K562 (cell line): ENCODE results near the gene NAT9.

ENCODE experiments used
- BCLAF1 ChIP-seq, 2 experiments: fragments of 450-650 bp in 1 of 2; IDR thresholded peaks; 2 replicates each; pipeline ENCODE4 v1.6.1; 2011 to 2017; ENCODE audit warnings: low read depth in 2 of 2, antibody characterized with exemption in 1 of 2, borderline replicate concordance in 1 of 2, low read length in 1 of 2, mild to moderate bottlenecking in 1 of 2, mixed read lengths in 1 of 2; ENCODE audit not compliant: control insufficient read depth in 1 of 2
- HDGF ChIP-seq: fragments of 450-650 bp; IDR thresholded peaks from 2 replicates; pipeline ENCODE4 v1.6.1; 2016
- MAX ChIP-seq: sonication (generic); formaldehyde crosslinking; IDR thresholded peaks from 2 replicates; pipeline ENCODE4 v1.9.0; 2022; ENCODE audit warnings: mild to moderate bottlenecking, missing genetic modification reagents
- NCOA1 ChIP-seq: fragments of 450-650 bp; IDR thresholded peaks from 2 replicates; pipeline ENCODE4 v1.6.1; 2016; ENCODE audit warnings: low read depth
- NCOA2 ChIP-seq, 2 experiments: fragments of 450-650 bp; IDR thresholded peaks; 2 replicates each; pipeline ENCODE4 v1.6.1; 2018; ENCODE audit warnings: mild to moderate bottlenecking in 2 of 2, moderate library complexity in 1 of 2; ENCODE audit not compliant: partially characterized antibody in 2 of 2
- POLR2A ChIP-seq: fragments of 450-650 bp; conservative IDR thresholded peaks from 2 replicates; pipeline ENCODE4 v1.6.1; 2016
- POLR3G ChIP-seq: IDR thresholded peaks from 2 replicates; pipeline ENCODE4 v1.6.1; 2011; ENCODE audit not compliant: insufficient read length, insufficient replicate concordance; ENCODE audit errors: extremely low read depth
- SIN3A ChIP-seq, 2 experiments: fragments of 150-350 bp in 1 of 2; IDR thresholded peaks; 2 replicates each; pipeline ENCODE4 v1.6.1; 2011 to 2016; ENCODE audit warnings: borderline replicate concordance in 2 of 2, low read depth in 2 of 2, low read length in 2 of 2, mild to moderate bottlenecking in 2 of 2, moderate library complexity in 2 of 2; ENCODE audit not compliant: control insufficient read depth in 1 of 2
- SMARCB1 ChIP-seq: IDR thresholded peaks from 2 replicates; pipeline ENCODE4 v1.6.1; 2011; ENCODE audit warnings: improper control_type of control experiment, low read depth; ENCODE audit not compliant: insufficient read length
- ZBTB2 ChIP-seq: fragments of 450-650 bp; IDR thresholded peaks from 2 replicates; pipeline ENCODE4 v1.6.1; 2016; ENCODE audit warnings: antibody characterized with exemption
- ZNF274 ChIP-seq: IDR thresholded peaks from 2 replicates; pipeline ENCODE4 v1.6.1; 2011; ENCODE audit warnings: low read depth, mild to moderate bottlenecking, low read length, moderate library complexity, borderline replicate concordance
- ZNF384 ChIP-seq: IDR thresholded peaks from 2 replicates; pipeline ENCODE4 v1.6.1; 2012; ENCODE audit warnings: low read depth, low read length, improper control_type of control experiment

- no peak for TF ChIP-seq ZBTB2
- no peak for TF ChIP-seq NCOA1
- TF ChIP-seq MAX (CRISPR knock-in tag) = no peak
- no peak for TF ChIP-seq HDGF
- no peak for TF ChIP-seq SMARCB1
- no peak for TF ChIP-seq POLR2A
- no peak for TF ChIP-seq ZNF274
- TF ChIP-seq POLR3G = no peak
- no peak for TF ChIP-seq SIN3A (IDR thresholded peaks at IDR 0.05; ENCODE audit: borderline replicate concordance in 2 of 2, control insufficient read depth in 1 of 2, low read depth in 2 of 2, low read length in 2 of 2)
- no peak for TF ChIP-seq BCLAF1 (IDR thresholded peaks at IDR 0.05; ENCODE audit: borderline replicate concordance in 1 of 2, control insufficient read depth in 1 of 2, low read depth in 2 of 2, low read length in 1 of 2)
- TF ChIP-seq ZNF384 = no peak
- TF ChIP-seq NCOA2 (IDR thresholded peaks at IDR 0.05; ENCODE audit: partially characterized antibody in 2 of 2) = no peak
These were observed 23.7 kb downstream of the NAT9 start for GRCh38 chr17:74752415-74752814.
